ENCODE data around the gene ZNF138.
"Not testable (repeated sequence)": the region's sequence is repeated elsewhere in the genome, so short reads cannot be mapped to it uniquely, and the experiment has no call there.

Gene ZNF138

GRCh38 chr7:64794171-64794844 is at the start of gene ZNF138:
ZNF138 (plus strand) TSS chr7:64794428; CDS start chr7:64794569, 141 bp downstream.
- peak; percentile 98 for DNase-seq (ENCODE audit: low read depth, low spot score)

GRCh38 chr7:64744680-64745079 is 49.5 kb upstream of the ZNF138 start:
- DNase-seq (ENCODE audit: low read depth, low spot score), result no peak

GRCh38 chr7:64747802-64748201 is 46.4 kb upstream of the ZNF138 start:
- DNase-seq (ENCODE audit: low read depth, low spot score), result no peak

- DNase-seq (ENCODE audit: low read depth, low spot score), result no peak
Observed at GRCh38 chr7:64753032-64753431, 41.2 kb upstream of the ZNF138 start.

- no peak for DNase-seq (ENCODE audit: low read depth, low spot score)
Observed at GRCh38 chr7:64755865-64756264, 38.4 kb upstream of the ZNF138 start.

DNA sequence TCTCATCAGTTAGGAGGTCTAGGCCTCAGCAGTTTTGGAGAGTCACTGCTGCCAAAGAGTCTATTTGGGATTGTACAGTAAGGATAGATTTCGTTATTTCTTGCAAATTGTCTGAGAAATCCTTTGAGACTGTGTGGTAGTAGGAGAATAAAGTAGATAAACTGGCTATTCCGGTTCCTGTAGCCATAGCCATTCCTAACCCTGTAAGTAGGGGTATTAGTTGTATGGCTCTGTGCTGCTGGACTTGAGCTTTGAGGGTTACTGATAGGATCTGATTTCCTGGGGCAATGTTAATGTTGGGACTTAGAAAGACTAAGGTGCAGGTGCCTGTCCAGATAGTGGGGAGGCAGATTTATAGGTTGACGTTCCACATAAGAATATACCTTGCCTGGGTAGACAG is 36.1 kb upstream of the ZNF138 start:
- no peak for DNase-seq (ENCODE audit: low read depth, low spot score)

- no peak for DNase-seq (ENCODE audit: low read depth, low spot score)
Observed at GRCh38 chr7:64768824-64769223, 25.4 kb upstream of the ZNF138 start.

- DNase-seq (ENCODE audit: low read depth, low spot score), result no peak
Observed at GRCh38 chr7:64774204-64774842, 19.9 kb upstream of the ZNF138 start.

GRCh38 chr7:64775289-64775688 is 18.9 kb upstream of the ZNF138 start:
- no peak for DNase-seq (ENCODE audit: low read depth, low spot score)

- DNase-seq (ENCODE audit: low read depth, low spot score), result not testable (repeated sequence)
Observed at GRCh38 chr7:64784842-64785241, 9.4 kb upstream of the ZNF138 start.

GRCh38 chr7:64787295-64787694 is 6.9 kb upstream of the ZNF138 start:
- no peak for DNase-seq (ENCODE audit: low read depth, low spot score)

DNA sequence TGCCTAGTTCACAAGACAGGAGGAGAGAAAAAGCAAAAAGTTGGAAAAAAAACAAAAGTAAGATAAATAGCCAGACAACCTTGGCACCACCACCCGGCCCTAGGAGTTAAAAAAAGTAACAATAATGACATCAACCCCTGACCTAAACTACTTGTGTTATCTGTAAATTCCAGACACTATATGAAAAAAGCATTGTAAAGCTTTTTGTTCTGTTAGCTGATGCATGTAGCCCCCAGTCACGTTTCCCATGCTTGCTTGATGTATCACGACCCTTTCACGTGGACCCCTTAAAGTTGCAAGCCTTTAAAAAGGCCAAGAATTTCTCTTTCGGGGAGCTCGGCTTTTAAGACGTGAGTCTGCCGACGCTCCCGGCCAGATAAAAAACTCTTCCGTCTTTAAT is 5.0 kb upstream of the ZNF138 start:
- DNase-seq (ENCODE audit: low read depth, low spot score), result not testable (repeated sequence)

- DNase-seq (ENCODE audit: low read depth, low spot score), result no peak
Observed at GRCh38 chr7:64793106-64793755, 997 bp upstream of the ZNF138 start.

DNA sequence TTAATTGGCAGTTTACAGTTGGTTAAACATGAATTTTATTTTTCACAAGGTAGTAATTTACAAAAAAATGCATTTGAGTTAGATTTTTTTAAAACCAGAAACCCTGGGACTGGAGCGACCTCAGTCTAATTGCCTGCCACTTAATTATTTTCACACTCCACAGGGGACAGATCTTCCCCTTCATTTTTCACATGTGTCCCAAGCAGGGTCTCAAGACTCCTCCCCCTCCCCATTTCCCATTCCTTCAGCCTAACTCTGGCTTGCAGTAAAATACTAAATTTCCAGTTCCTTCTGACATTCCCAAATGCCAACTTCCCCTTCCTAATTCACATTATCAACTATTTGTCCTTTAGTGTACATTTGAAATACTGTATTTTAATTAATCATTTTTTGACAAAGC is 948 bp downstream of the ZNF138 start:
- DNase-seq (ENCODE audit: low read depth, low spot score), result no peak

- DNase-seq (ENCODE audit: low read depth, low spot score), result not testable (repeated sequence)
Observed at GRCh38 chr7:64799169-64799568, 4.9 kb downstream of the ZNF138 start.

DNA sequence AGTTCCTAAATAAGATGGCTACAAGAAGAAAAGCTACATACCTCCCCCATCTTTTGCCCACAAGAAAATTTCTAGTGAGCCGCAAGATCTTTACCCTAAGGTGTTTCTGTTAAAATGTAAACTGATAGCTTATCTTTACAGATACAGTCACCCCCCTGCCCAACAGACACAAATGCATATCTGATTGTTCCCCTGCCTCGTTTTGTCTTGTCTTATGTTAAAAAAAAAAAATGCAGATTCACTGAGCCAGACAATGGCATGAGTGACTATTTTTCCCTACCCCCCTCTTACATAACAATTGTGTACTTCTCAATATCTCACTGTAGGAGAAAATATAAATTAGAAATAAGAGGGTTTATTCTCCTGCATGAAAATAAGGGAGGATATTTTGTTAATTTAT is 8.5 kb downstream of the ZNF138 start:
- DNase-seq (ENCODE audit: low read depth, low spot score), result no peak

DNA sequence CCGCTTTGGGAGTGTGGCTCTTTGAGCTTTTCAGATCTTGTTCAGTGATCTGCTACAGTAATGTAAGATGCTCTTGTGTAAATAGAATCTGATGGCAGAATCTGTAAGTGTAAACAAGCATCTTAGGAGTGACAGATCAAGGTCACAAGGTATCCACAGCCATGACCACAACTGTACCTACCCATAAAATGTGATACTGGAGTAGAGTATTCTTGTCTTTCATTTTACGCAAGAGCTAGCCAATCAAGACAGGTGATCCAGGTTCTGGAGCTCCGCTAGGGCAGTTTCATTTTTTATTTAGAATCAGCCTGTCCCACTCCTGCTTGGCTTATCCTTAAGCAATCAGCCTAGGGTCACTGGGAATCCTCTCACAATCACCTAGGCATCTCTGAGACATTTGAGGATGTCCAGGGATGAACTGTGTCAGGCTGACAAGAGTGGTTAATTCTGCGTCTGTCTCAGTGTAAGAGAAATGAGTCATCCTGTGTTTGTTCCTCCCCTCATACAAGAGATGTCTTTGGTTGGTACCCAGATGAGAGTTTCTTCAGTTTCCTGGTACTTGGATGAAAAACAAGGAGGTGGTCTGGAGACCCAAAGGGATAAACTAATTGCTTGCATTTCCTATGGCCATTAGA is 13.6 kb downstream of the ZNF138 start:
- DNase-seq (ENCODE audit: low read depth, low spot score), result no peak

DNA sequence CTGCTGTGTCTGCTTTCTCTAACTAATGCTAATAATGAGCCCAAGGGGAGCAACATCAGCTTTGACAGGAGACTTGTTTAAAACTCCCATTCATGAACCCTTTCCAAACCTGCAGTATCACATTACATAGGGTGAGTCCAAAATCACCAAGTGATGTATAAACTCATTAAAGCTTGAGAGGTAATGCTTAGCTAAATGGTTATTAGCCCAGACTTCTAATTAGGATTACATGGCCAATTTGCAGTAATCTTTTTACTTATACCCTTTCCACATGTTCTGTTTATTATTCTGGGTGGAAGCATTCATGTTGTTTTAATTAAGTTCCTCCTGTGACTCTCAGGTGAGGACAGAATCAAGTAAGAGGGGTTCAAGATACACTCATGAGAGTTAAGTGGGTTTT is 17.5 kb downstream of the ZNF138 start:
- no peak for DNase-seq (ENCODE audit: low read depth, low spot score)

GRCh38 chr7:64830926-64831325 is 36.7 kb downstream of the ZNF138 start:
- DNase-seq (ENCODE audit: low read depth, low spot score), result no peak

- peak; percentile 16 for DNase-seq (ENCODE audit: low read depth, low spot score)
Observed at GRCh38 chr7:64832136-64832535, 37.9 kb downstream of the ZNF138 start.

DNA sequence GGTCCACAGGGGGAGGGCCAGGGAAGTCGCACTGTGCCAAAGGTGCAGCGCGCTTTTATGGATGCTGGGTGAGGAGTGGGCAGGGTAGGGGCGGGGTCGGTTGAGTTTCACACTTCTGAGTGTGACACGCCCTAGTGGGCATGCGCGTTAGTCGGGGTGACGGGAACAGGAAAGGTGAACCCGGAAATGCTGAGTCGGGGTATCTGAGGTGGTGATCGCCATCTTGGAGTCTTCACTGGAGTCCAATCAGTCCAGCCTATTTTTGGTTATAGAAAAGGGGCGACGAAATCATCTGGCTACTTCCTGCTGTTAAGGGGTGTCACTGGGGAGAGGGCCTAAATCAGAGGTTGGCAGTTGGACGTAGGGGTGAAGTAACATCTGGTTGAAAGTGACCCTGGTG is 40.8 kb downstream of the ZNF138 start:
- DNase-seq (ENCODE audit: low read depth, low spot score), result no peak

- DNase-seq (ENCODE audit: low read depth, low spot score), result not testable (repeated sequence)
Observed at GRCh38 chr7:64835856-64836255, 41.6 kb downstream of the ZNF138 start.
